Liver (tissue), 9 donors: ENCODE measurements around the gene EFCC1. TPM values are rescaled to one million over a fixed set of nuclear protein-coding genes. Genes with fewer than 3 reads are reported as not detected.

Experiments
- DNase-seq: peaks from one replicate; pipeline ENCODE4 v3.0.0-alpha.2; 2017; ENCODE audit warnings: low spot score
- H3K27ac ChIP-seq, 2 donors: one replicate each; pipeline ENCODE4 v1.7.0; 2013; ENCODE audit warnings: inconsistent platforms in 2 of 2, low read length in 2 of 2, control low read depth in 1 of 2, low read depth in 1 of 2, mild to moderate bottlenecking in 1 of 2
- H3K27me3 ChIP-seq, 4 donors: one replicate each; pipeline versions ENCODE4 v1.6.1 to v1.7.0; 2013; ENCODE audit warnings: low read length in 3 of 4, inconsistent platforms in 1 of 4, mild to moderate bottlenecking in 1 of 4, moderate library complexity in 1 of 4; ENCODE audit not compliant: control insufficient read depth in 4 of 4, insufficient read depth in 4 of 4
- H3K36me3 ChIP-seq, 4 donors: one replicate each; pipeline versions ENCODE4 v1.6.1 to v1.7.0; 2013; ENCODE audit warnings: low read length in 3 of 4, mild to moderate bottlenecking in 3 of 4, low read depth in 1 of 4, moderate library complexity in 1 of 4; ENCODE audit not compliant: control insufficient read depth in 4 of 4, insufficient read depth in 3 of 4
- H3K4me1 ChIP-seq, 4 donors: one replicate each; pipeline versions ENCODE4 v1.6.1 to v1.7.0; 2013; ENCODE audit warnings: low read length in 3 of 4, mild to moderate bottlenecking in 3 of 4, moderate library complexity in 1 of 4; ENCODE audit not compliant: control insufficient read depth in 4 of 4, insufficient read depth in 4 of 4
- H3K4me3 ChIP-seq, 3 donors: one replicate each; pipeline versions ENCODE4 v1.6.1 to v1.7.0; 2013; ENCODE audit warnings: low read length in 3 of 3, control low read depth in 1 of 3, low read depth in 1 of 3, mild to moderate bottlenecking in 1 of 3
- H3K9ac ChIP-seq, 2 donors: one replicate each; pipeline ENCODE4 v1.7.0; 2013; ENCODE audit warnings: low read length in 2 of 2, mild to moderate bottlenecking in 2 of 2, moderate library complexity in 2 of 2, control low read depth in 1 of 2, low read depth in 1 of 2
- H3K9me3 ChIP-seq, 4 donors: one replicate each; pipeline versions ENCODE4 v1.6.1 to v1.7.0; 2013; ENCODE audit warnings: low read length in 3 of 4; ENCODE audit not compliant: control insufficient read depth in 4 of 4
- ATF3 ChIP-seq: IDR thresholded peaks from 2 replicates; pipeline ENCODE4 v1.6.1; 2016; ENCODE audit warnings: antibody characterized with exemption
- CTCF ChIP-seq: fragments of 150-350 bp; IDR thresholded peaks from 2 replicates; pipeline ENCODE4 v1.5.1; 2017; ENCODE audit warnings: improper control_type of control experiment, low read depth, low read length; ENCODE audit not compliant: missing input control
- EGR1 ChIP-seq, 2 donors: IDR thresholded peaks; 2 replicates each; pipeline ENCODE4 v1.6.1; 2016 to 2018; ENCODE audit warnings: antibody characterized with exemption in 2 of 2, low read depth in 2 of 2
- FOXA1 ChIP-seq: IDR thresholded peaks from 2 replicates; pipeline ENCODE4 v1.6.1; 2016; ENCODE audit warnings: antibody characterized with exemption
- FOXA2 ChIP-seq: IDR thresholded peaks from 2 replicates; pipeline ENCODE4 v1.6.1; 2016; ENCODE audit warnings: antibody characterized with exemption
- GABPA ChIP-seq, 2 donors: IDR thresholded peaks in 1 of 2; conservative IDR thresholded peaks in 1 of 2; 2 replicates each; pipeline ENCODE4 v1.6.1; 2016; ENCODE audit warnings: antibody characterized with exemption in 2 of 2, mild to moderate bottlenecking in 1 of 2, moderate library complexity in 1 of 2
- HNF4A ChIP-seq, 2 donors: conservative IDR thresholded peaks; 2 replicates each; pipeline ENCODE4 v1.6.1; 2016; ENCODE audit warnings: antibody characterized with exemption in 2 of 2, mild to moderate bottlenecking in 2 of 2
- HNF4G ChIP-seq: IDR thresholded peaks from 2 replicates; pipeline ENCODE4 v1.6.1; 2016; ENCODE audit warnings: antibody characterized with exemption
- JUND ChIP-seq, 2 donors: IDR thresholded peaks; 2 replicates each; pipeline ENCODE4 v1.6.1; 2016; ENCODE audit warnings: antibody characterized with exemption in 2 of 2
- MAX ChIP-seq: IDR thresholded peaks from 2 replicates; pipeline ENCODE4 v1.6.1; 2016; ENCODE audit warnings: antibody characterized with exemption
- NR2F2 ChIP-seq: IDR thresholded peaks from 2 replicates; pipeline ENCODE4 v1.6.1; 2016; ENCODE audit warnings: antibody characterized with exemption
- RAD21 ChIP-seq, 2 donors: IDR thresholded peaks; 2 replicates each; pipeline ENCODE4 v1.6.1; 2016; ENCODE audit warnings: antibody characterized with exemption in 2 of 2, mild to moderate bottlenecking in 2 of 2
- REST ChIP-seq: IDR thresholded peaks from 2 replicates; pipeline ENCODE4 v1.6.1; 2016; ENCODE audit warnings: antibody characterized with exemption, mild to moderate bottlenecking
- RXRA ChIP-seq, 2 donors: IDR thresholded peaks; 2 replicates each; pipeline ENCODE4 v1.6.1; 2017 to 2018; ENCODE audit warnings: antibody characterized with exemption in 2 of 2, mild to moderate bottlenecking in 1 of 2
- SP1 ChIP-seq: IDR thresholded peaks from 2 replicates; pipeline ENCODE4 v1.6.1; 2018; ENCODE audit warnings: antibody characterized with exemption, mild to moderate bottlenecking
- TAF1 ChIP-seq: conservative IDR thresholded peaks from 2 replicates; pipeline ENCODE4 v1.6.1; 2016; ENCODE audit warnings: antibody characterized with exemption, mild to moderate bottlenecking
- YY1 ChIP-seq: IDR thresholded peaks from 2 replicates; pipeline ENCODE4 v1.6.1; 2016; ENCODE audit warnings: antibody characterized with exemption, mild to moderate bottlenecking
- ZBTB33 ChIP-seq: IDR thresholded peaks from 2 replicates; pipeline ENCODE4 v1.6.1; 2016; ENCODE audit warnings: antibody characterized with exemption
- WGBS: extraction: QIAGEN DNeasy Blood & Tissue Kit; methylation state at CpG from one replicate; pipeline ENCODE4 v1.1.7; 2013; 5-methylcytosine and 5-hydroxymethylcytosine counted together
- polyA plus RNA-seq, 2 donors: library from polyadenylated mRNA; stranded (reverse) in 1 of 2; unstranded in 1 of 2; fragments of 200-250 nt in 1 of 2; fragments of >200 nt in 1 of 2; fragmentation: Nextera tagmentation in 1 of 2; extraction: Ambion mirVana in 1 of 2; gene quantifications; one replicate each; pipeline versions ENCODE4 v1.2.1 to v1.2.3, GENCODE V29; 2013 to 2015
- total RNA-seq, 2 donors: library from RNA; depleted of rRNA; stranded (reverse); fragments of >200 nt; gene quantifications; one replicate each; pipeline ENCODE4 v1.2.3, GENCODE V29; 2014
- donor health status: healthy.
- donor health status: healthy.
- donor health status: healthy.
- donor health status: healthy.
- donor health status: healthy.

The EFCC1 gene
- total and polyA plus RNA-seq, 4 donors = 0.08 to 1.0 (median 0.24) TPM

- WGBS = 93% methylated on average over 12 of the region's 12 CpGs
- H3K36me3 ChIP-seq = no peaks in the 10 kb centered on the region
- DNase-seq = no peak
- H3K9me3 ChIP-seq = no peaks in the 10 kb centered on the region
- TF ChIP-seq JUND (IDR thresholded peaks at IDR 0.05) (no peak), TAF1 (no peak), FOXA2 (no peak), HNF4G (no peak), RAD21 (IDR thresholded peaks at IDR 0.05) (no peak), MAX (no peak), ATF3 (no peak), NR2F2 (no peak), HNF4A (conservative IDR thresholded peaks at IDR 0.05) (no peak), CTCF (no peak), YY1 (no peak), SP1 (no peak), GABPA (IDR thresholded peaks at IDR 0.05 in 1 of 2, conservative IDR thresholded peaks at IDR 0.05 in 1 of 2) (no peak), FOXA1 (no peak), RXRA (IDR thresholded peaks at IDR 0.05) (no peak), REST (no peak), ZBTB33 (no peak), EGR1 (IDR thresholded peaks at IDR 0.05; ENCODE audit: low read depth in 2 of 2) (no peak)
- H3K9ac ChIP-seq = no peak overlapping the region
- no peaks in the 10 kb centered on the region for H3K27me3 ChIP-seq
- H3K4me1 ChIP-seq = peaks cover 0 to 6% (median 0%) of the 10 kb centered on the region in 4 donors
- H3K4me3 ChIP-seq = no peak overlapping the region
- H3K27ac ChIP-seq = no peak overlapping the region
These were observed 84.1 kb downstream of the EFCC1 start for GRCh38 chr3:129085165-129085715.
